K562 (cell line): ENCODE measurements around the gene LIX1L. TPM values are rescaled to one million over a fixed set of nuclear protein-coding genes. Genes with fewer than 3 reads are reported as not detected.
A peak's percentile ranks its signal among the peaks of the same experiment; 100 is the strongest.
"Not testable (repeated sequence)": the region's sequence is repeated elsewhere in the genome, so short reads cannot be mapped to it uniquely, and the experiment has no call there.

Experiments
- ATF7 ChIP-seq: fragments of 450-650 bp; IDR thresholded peaks from 2 replicates; pipeline ENCODE4 v1.7.1; 2014; ENCODE audit warnings: mild to moderate bottlenecking, moderate library complexity
- CREM ChIP-seq: IDR thresholded peaks from 2 replicates; pipeline ENCODE4 v1.6.1; 2014; ENCODE audit warnings: antibody characterized with exemption, low read depth
- CTBP1 ChIP-seq: fragments of 450-650 bp; IDR thresholded peaks from 2 replicates; pipeline ENCODE4 v1.6.1; 2016; ENCODE audit warnings: borderline replicate concordance
- GABPB1 ChIP-seq: sonication (generic); formaldehyde crosslinking; IDR thresholded peaks from 2 replicates; pipeline ENCODE4 v1.8.0; 2022; ENCODE audit warnings: mild to moderate bottlenecking, missing genetic modification reagents
- HDAC3 ChIP-seq: fragments of 450-650 bp; IDR thresholded peaks from 2 replicates; pipeline ENCODE4 v1.6.1; 2018; ENCODE audit warnings: borderline replicate concordance, mild to moderate bottlenecking, moderate library complexity; ENCODE audit not compliant: partially characterized antibody
- KAT7 ChIP-seq: sonication (generic); formaldehyde crosslinking; IDR thresholded peaks from 2 replicates; pipeline ENCODE4 v1.8.0; 2022; ENCODE audit warnings: missing genetic modification reagents, mild to moderate bottlenecking, borderline replicate concordance
- KHSRP ChIP-seq: fragments of 450-650 bp; IDR thresholded peaks from 2 replicates; pipeline ENCODE4 v1.6.1; 2017
- L3MBTL2 ChIP-seq: fragments of 450-650 bp; IDR thresholded peaks from 2 replicates; pipeline ENCODE4 v1.6.1; 2016; ENCODE audit warnings: mild to moderate bottlenecking, moderate library complexity
- polyA plus RNA-seq, 8 experiments: library from polyadenylated mRNA; depleted of rRNA in 4 of 8; stranded (reverse) in 5 of 8; unstranded in 3 of 8; fragments of >200 nt; fragmentation: Nextera tagmentation in 2 of 8; fragmentation: Illumina TruSeq in 1 of 8; extraction: Ambion mirVana in 2 of 8; extraction: Trizol in 1 of 8; gene quantifications; 2 replicates each; pipeline versions ENCODE4 v1.2.1 to v1.2.3, GENCODE V29; 2011 to 2014; ENCODE audit warnings: inconsistent platforms in 1 of 8, missing spikeins in 1 of 8
- total RNA-seq, 7 experiments: library from RNA; depleted of rRNA in 6 of 7; stranded (reverse); fragments of >200 nt in 6 of 7; fragmentation: Illumina TruSeq in 2 of 7; extraction: Trizol in 2 of 7; gene quantifications; 2 replicates each; pipeline versions ENCODE4 v1.2.1 to v1.2.3, GENCODE V29; 2011 to 2021; ENCODE audit warnings: low replicate concordance in 1 of 7
- TF ChIP-seq, protein P1 (sequence below), 2 experiments: fragments of 450-650 bp; formaldehyde crosslinking in 1 of 2; IDR thresholded peaks; 2 replicates each; pipeline versions ENCODE4 v1.4.0 to v1.6.1; 2014 to 2020; ENCODE audit warnings: mild to moderate bottlenecking in 2 of 2, borderline replicate concordance in 1 of 2, low read depth in 1 of 2
- TF ChIP-seq, protein P2 (sequence below): sonication (generic); IDR thresholded peaks from 2 replicates; pipeline ENCODE4 v1.6.1; 2016
- TF ChIP-seq, protein P3 (sequence below), 2 experiments: fragments of 200-800 bp in 1 of 2; sonication (Bioruptor generic) in 1 of 2; sonication (generic) in 1 of 2; formaldehyde crosslinking in 1 of 2; IDR thresholded peaks in 1 of 2; conservative IDR thresholded peaks in 1 of 2; 2 replicates each; pipeline versions ENCODE4 v1.5.0 to v1.6.1; 2016 to 2020; ENCODE audit warnings: missing compliant biosample characterization in 1 of 2, missing genetic modification characterization in 1 of 2, missing genetic modification reagents in 1 of 2
- TF ChIP-seq, protein P4 (sequence below): fragments of 450-650 bp; IDR thresholded peaks from 2 replicates; pipeline ENCODE4 v1.6.1; 2017; ENCODE audit warnings: antibody characterized with exemption, mild to moderate bottlenecking

Gene LIX1L
- total and polyA plus RNA-seq, 9 of the 15 experiments (the other 6 are each of a cell fraction or from before 2014, with no cell fraction given): 4.6 to 26.5 (median 12.5) TPM

DNA sequence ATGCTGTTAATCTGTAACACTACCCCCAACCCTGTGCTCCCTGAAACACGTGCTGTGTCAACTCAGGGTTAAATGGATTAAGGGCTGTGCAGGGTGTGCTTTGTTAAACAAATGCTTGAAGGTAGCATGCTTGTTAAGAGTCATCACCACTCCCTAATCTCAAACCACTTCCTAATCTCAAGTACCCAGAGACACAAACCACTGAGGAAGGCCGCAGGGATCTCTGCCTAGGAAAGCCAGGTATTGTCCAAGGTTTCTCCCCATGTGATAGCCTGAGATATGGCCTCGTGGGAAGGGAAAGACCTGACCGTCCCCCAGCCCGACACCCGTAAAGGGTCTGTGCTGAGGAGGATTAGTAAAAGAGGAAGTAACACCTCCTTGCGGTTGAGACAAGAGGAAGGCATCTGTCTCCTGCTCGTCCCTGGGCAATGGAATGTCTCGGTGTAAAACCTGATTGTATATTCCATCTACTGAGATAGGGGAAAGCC is 25.3 kb downstream of the LIX1L start (continued):
- TF ChIP-seq, protein P1, sequence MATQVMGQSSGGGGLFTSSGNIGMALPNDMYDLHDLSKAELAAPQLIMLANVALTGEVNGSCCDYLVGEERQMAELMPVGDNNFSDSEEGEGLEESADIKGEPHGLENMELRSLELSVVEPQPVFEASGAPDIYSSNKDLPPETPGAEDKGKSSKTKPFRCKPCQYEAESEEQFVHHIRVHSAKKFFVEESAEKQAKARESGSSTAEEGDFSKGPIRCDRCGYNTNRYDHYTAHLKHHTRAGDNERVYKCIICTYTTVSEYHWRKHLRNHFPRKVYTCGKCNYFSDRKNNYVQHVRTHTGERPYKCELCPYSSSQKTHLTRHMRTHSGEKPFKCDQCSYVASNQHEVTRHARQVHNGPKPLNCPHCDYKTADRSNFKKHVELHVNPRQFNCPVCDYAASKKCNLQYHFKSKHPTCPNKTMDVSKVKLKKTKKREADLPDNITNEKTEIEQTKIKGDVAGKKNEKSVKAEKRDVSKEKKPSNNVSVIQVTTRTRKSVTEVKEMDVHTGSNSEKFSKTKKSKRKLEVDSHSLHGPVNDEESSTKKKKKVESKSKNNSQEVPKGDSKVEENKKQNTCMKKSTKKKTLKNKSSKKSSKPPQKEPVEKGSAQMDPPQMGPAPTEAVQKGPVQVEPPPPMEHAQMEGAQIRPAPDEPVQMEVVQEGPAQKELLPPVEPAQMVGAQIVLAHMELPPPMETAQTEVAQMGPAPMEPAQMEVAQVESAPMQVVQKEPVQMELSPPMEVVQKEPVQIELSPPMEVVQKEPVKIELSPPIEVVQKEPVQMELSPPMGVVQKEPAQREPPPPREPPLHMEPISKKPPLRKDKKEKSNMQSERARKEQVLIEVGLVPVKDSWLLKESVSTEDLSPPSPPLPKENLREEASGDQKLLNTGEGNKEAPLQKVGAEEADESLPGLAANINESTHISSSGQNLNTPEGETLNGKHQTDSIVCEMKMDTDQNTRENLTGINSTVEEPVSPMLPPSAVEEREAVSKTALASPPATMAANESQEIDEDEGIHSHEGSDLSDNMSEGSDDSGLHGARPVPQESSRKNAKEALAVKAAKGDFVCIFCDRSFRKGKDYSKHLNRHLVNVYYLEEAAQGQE (IDR thresholded peaks at IDR 0.05; ENCODE audit: borderline replicate concordance): peak; percentile 26; the same call in 1 of the 2 replicates
- TF ChIP-seq, protein P1 (CRISPR knock-in tag; IDR thresholded peaks at IDR 0.05; ENCODE audit: low read depth): not testable (repeated sequence)
- peak; percentile 25; the same call in 1 of the 2 replicates for TF ChIP-seq CREM
- peak; percentile 76 for TF ChIP-seq ATF7
- TF ChIP-seq, protein P2, sequence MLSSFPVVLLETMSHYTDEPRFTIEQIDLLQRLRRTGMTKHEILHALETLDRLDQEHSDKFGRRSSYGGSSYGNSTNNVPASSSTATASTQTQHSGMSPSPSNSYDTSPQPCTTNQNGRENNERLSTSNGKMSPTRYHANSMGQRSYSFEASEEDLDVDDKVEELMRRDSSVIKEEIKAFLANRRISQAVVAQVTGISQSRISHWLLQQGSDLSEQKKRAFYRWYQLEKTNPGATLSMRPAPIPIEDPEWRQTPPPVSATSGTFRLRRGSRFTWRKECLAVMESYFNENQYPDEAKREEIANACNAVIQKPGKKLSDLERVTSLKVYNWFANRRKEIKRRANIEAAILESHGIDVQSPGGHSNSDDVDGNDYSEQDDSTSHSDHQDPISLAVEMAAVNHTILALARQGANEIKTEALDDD: peak; percentile 95
- 0 out of 2 replicates have a peak, but pooled peaks have one; percentile 40 for TF ChIP-seq KHSRP
- TF ChIP-seq HDAC3: peak; percentile 93
- peak; percentile 31; the same call in 1 of the 2 replicates for TF ChIP-seq KAT7 (CRISPR knock-in tag)
- TF ChIP-seq, protein P3, sequence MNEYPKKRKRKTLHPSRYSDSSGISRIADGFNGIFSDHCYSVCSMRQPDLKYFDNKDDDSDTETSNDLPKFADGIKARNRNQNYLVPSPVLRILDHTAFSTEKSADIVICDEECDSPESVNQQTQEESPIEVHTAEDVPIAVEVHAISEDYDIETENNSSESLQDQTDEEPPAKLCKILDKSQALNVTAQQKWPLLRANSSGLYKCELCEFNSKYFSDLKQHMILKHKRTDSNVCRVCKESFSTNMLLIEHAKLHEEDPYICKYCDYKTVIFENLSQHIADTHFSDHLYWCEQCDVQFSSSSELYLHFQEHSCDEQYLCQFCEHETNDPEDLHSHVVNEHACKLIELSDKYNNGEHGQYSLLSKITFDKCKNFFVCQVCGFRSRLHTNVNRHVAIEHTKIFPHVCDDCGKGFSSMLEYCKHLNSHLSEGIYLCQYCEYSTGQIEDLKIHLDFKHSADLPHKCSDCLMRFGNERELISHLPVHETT (CRISPR knock-in tag; conservative IDR thresholded peaks at IDR 0.05 in 1 of 2, IDR thresholded peaks at IDR 0.05 in 1 of 2): peak in 1 of 2 experiments; percentile 55; a peak in 1 of 4 replicates
- TF ChIP-seq, protein P4, sequence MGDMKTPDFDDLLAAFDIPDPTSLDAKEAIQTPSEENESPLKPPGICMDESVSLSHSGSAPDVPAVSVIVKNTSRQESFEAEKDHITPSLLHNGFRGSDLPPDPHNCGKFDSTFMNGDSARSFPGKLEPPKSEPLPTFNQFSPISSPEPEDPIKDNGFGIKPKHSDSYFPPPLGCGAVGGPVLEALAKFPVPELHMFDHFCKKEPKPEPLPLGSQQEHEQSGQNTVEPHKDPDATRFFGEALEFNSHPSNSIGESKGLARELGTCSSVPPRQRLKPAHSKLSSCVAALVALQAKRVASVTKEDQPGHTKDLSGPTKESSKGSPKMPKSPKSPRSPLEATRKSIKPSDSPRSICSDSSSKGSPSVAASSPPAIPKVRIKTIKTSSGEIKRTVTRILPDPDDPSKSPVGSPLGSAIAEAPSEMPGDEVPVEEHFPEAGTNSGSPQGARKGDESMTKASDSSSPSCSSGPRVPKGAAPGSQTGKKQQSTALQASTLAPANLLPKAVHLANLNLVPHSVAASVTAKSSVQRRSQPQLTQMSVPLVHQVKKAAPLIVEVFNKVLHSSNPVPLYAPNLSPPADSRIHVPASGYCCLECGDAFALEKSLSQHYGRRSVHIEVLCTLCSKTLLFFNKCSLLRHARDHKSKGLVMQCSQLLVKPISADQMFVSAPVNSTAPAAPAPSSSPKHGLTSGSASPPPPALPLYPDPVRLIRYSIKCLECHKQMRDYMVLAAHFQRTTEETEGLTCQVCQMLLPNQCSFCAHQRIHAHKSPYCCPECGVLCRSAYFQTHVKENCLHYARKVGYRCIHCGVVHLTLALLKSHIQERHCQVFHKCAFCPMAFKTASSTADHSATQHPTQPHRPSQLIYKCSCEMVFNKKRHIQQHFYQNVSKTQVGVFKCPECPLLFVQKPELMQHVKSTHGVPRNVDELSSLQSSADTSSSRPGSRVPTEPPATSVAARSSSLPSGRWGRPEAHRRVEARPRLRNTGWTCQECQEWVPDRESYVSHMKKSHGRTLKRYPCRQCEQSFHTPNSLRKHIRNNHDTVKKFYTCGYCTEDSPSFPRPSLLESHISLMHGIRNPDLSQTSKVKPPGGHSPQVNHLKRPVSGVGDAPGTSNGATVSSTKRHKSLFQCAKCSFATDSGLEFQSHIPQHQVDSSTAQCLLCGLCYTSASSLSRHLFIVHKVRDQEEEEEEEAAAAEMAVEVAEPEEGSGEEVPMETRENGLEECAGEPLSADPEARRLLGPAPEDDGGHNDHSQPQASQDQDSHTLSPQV: peak; percentile 55; the same call in 1 of the 2 replicates
- peak; percentile 98 for TF ChIP-seq L3MBTL2
- peak; percentile 99 for TF ChIP-seq CTBP1
- peak; percentile 65; the same call in 1 of the 2 replicates for TF ChIP-seq GABPB1 (CRISPR knock-in tag)
